Stomach (tissue), 4 donors: ENCODE data around the gene PPM1F.

ENCODE experiments used
- CTCF ChIP-seq, 7 experiments: fragments of 450-650 bp in 4 of 7; fragments of 200-600 bp in 3 of 7; sonication (generic) in 3 of 7; IDR thresholded peaks; one replicate each; pipeline ENCODE4 v1.5.1; 2016 to 2019; ENCODE audit warnings: antibody characterized with exemption in 7 of 7, control low read depth in 2 of 7, mild to moderate bottlenecking in 1 of 7
- EP300 ChIP-seq: sonication (generic); formaldehyde crosslinking; IDR thresholded peaks from one replicate; pipeline ENCODE4 v1.6.1; 2017; ENCODE audit warnings: antibody characterized with exemption
- POLR2A ChIP-seq, 4 donors: fragments of 450-650 bp; IDR thresholded peaks; one replicate each; pipeline ENCODE4 v1.6.1; 2016; ENCODE audit warnings: antibody characterized with exemption in 4 of 4, control low read depth in 2 of 4, mild to moderate bottlenecking in 1 of 4, moderate library complexity in 1 of 4
- POLR2AphosphoS5 ChIP-seq, 3 donors: sonication (generic); formaldehyde crosslinking; IDR thresholded peaks; one replicate each; pipeline ENCODE4 v1.6.1; 2016; ENCODE audit warnings: antibody characterized with exemption in 3 of 3

DNA sequence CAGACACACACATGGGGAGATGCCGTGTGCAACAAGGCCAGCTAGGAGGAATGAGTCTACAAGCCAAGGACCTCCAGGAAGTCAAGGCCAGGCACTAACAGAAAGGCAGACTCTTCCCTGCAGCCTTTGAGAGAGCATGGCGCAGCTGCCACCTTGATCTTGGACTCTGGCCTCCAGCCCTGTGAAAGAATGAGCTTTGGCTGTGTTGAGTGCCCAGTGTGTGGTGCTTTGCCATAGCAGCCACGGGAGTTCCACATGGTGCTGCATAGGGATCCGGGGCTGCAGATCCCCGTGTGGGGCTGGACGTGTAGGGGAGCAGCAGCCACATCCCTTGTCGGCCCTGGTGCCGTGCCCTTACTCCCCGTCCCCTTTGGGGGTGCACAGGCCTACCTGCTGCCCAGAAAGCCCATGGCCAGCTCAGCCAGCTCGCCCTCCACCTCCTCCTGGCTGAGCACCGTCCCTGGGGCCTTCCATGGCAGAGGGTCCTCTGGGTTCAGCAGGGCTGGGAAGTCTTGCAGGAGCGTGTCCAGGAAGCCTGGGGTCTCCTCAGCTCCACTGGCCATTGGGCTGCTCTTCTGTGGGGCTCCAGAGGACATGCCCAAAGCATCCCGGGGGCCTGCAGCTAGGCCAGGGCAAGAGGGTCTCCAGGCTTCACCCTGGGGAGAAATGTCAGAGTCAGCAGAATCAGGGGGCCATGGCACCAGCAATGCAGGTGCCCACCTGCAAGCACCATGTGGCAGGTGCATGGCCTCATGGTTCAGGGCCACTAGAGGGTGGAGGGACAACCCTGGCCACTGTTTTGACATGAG is 7.0 kb downstream of the PPM1F start:
- TF ChIP-seq CTCF (IDR thresholded peaks at IDR 0.05) (no peak), POLR2AphosphoS5 (IDR thresholded peaks at IDR 0.05) (no peak), POLR2A (IDR thresholded peaks at IDR 0.05) (no peak), EP300 (no peak)
